SK-N-SH (cell line): ENCODE results near the gene TIMM23B. TPM values are rescaled to one million over a fixed set of nuclear protein-coding genes. Genes with fewer than 3 reads are reported as not detected.

Source experiments
- polyA plus RNA-seq, 3 experiments: library from polyadenylated mRNA; depleted of rRNA; stranded (reverse); fragments of >200 nt; gene quantifications; 2 replicates each; pipeline ENCODE4 v1.2.3, GENCODE V29; 2012
- small RNA-seq, 7 experiments: library from RNA; depleted of rRNA; stranded (forward); fragments of <200 nt; gene quantifications; one replicate each; pipeline ENCODE3, GENCODE V24; 2012

The TIMM23B gene
- polyA plus RNA-seq, 1 of the 3 experiments (the other 2 are of a cell fraction): 17.4 TPM

Small RNAs within 50 kb of the gene (small RNA-seq; reads per million reads assigned to genes)
- gene RNA5SP317: 0 reads per million in 7 experiments
- 0 to 2.1 (median 0.20) reads per million in 7 experiments for gene SNORA74C-2

Other genes starting within 250 kb of the TIMM23B start
- gene OGDHL, start 179.7 kb upstream of the TIMM23B start, polyA plus RNA-seq (2012; rRNA removed): 25.4 and 32.6 TPM in 2 replicates
- 12.1 and 15.0 TPM in 2 replicates for gene PARG, start within 50 bp of the TIMM23B start, polyA plus RNA-seq (2012; rRNA removed)
- gene AGAP6, start 46.4 kb downstream of the TIMM23B start, polyA plus RNA-seq (2012; rRNA removed): 21.5 and 21.7 TPM in 2 replicates
- gene WASHC2A, start 125.9 kb downstream of the TIMM23B start, polyA plus RNA-seq (2012; rRNA removed): 16.9 and 24.0 TPM in 2 replicates